ENCODE results near the gene AKTIP. TPM values are rescaled to one million over a fixed set of nuclear protein-coding genes. Genes with fewer than 3 reads are reported as not detected.

AKTIP gene
- total RNA-seq, 1 experiment from 2014 or later: 23.5 TPM

- TF ChIP-seq CTCF (IDR thresholded peaks at IDR 0.05 in 2 of 3, conservative IDR thresholded peaks at IDR 0.05 in 1 of 3; ENCODE audit: borderline replicate concordance in 1 of 3, insufficient read depth in 1 of 3, low read depth in 2 of 3, low read length in 2 of 3) (no peak), ATF3 (IDR thresholded peaks at IDR 0.05) (no peak), ELF1 (IDR thresholded peaks at IDR 0.05; ENCODE audit: borderline replicate concordance, low read depth) (no peak), RAD21 (IDR thresholded peaks at IDR 0.05; ENCODE audit: low read depth) (no peak), SIN3A (IDR thresholded peaks at IDR 0.05; ENCODE audit: low read depth) (no peak), ZNF274 (IDR thresholded peaks at IDR 0.05; ENCODE audit: low read depth, low read length) (no peak), EZH2phosphoT487 (IDR thresholded peaks at IDR 0.05; ENCODE audit: borderline replicate concordance) (no peak), EGR1 (IDR thresholded peaks at IDR 0.05; ENCODE audit: low read depth) (no peak)
These were observed 56.9 kb downstream of the AKTIP start (continued) for GRCh38 chr16:53446090-53446489.

- no peak overlapping the region for H3K4me2 ChIP-seq (ENCODE audit: low read length)
- H3K27ac ChIP-seq (ENCODE audit: low read depth, low read length): no peak overlapping the region
- no peaks in the 10 kb centered on the region for H3K4me1 ChIP-seq (ENCODE audit: control insufficient read depth in 1 of 2, insufficient read depth in 2 of 2, low read length in 2 of 2)
- no peak overlapping the region for H2AFZ ChIP-seq (ENCODE audit: low read depth, low read length, poor library complexity, severe bottlenecking)
- no peaks in the 10 kb centered on the region for H3K79me2 ChIP-seq (ENCODE audit: insufficient read depth, low read length)
- ATAC-seq (no peak), DNase-seq (ENCODE audit: low read depth, low spot score) (no peak)
- RAD21 ChIA-PET (ENCODE audit: low non-redundant PET in 1 of 2, low total read pairs in 2 of 2, uncharacterized antibody in 2 of 2, unreplicated experiment in 2 of 2): no interaction called here
- no peak for TF ChIP-seq TCF7L2 (IDR thresholded peaks at IDR 0.05; ENCODE audit: borderline replicate concordance, extremely low read depth, insufficient read depth, insufficient read length)
- no peak for TF ChIP-seq JUND (IDR thresholded peaks at IDR 0.05)
- no peak for TF ChIP-seq ATF3 (IDR thresholded peaks at IDR 0.05)
- no peak for TF ChIP-seq FOSL1 (IDR thresholded peaks at IDR 0.05; ENCODE audit: low read depth)
- no peak for TF ChIP-seq ZBTB33 (IDR thresholded peaks at IDR 0.05; ENCODE audit: extremely low read depth, insufficient replicate concordance, low read length)
- TF ChIP-seq POLR2A (IDR thresholded peaks at IDR 0.05; ENCODE audit: borderline replicate concordance, extremely low read depth, insufficient read depth, insufficient read length): no peak
- no peak for TF ChIP-seq SRF (IDR thresholded peaks at IDR 0.05; ENCODE audit: low read depth)
- TF ChIP-seq SP1 (IDR thresholded peaks at IDR 0.05; ENCODE audit: low read depth): no peak
- no peak for TF ChIP-seq ZNF274 (IDR thresholded peaks at IDR 0.05; ENCODE audit: low read depth, low read length)
- no peak for TF ChIP-seq CBX3 (IDR thresholded peaks at IDR 0.05; ENCODE audit: low read depth)
- TF ChIP-seq YY1 (IDR thresholded peaks at IDR 0.05; ENCODE audit: extremely low read depth, insufficient replicate concordance, low read depth, low read length): no peak
- no peaks in the 10 kb centered on the region for H3K9me3 ChIP-seq (ENCODE audit: control insufficient read depth in 1 of 2, insufficient read depth in 1 of 2, low read depth in 1 of 2, low read length in 2 of 2)
- H3K9ac ChIP-seq (ENCODE audit: low read length): no peak overlapping the region
- no peaks in the 10 kb centered on the region for H3K27me3 ChIP-seq (ENCODE audit: insufficient read depth, low read length)
- H4K20me1 ChIP-seq (ENCODE audit: insufficient read depth): no peaks in the 10 kb centered on the region; the same call in 1 of the 2 replicates
- no TSS peak for BruUV-seq (replicated peaks)
- no peaks in the 10 kb centered on the region for H3K9me2 ChIP-seq (ENCODE audit: insufficient read depth)
- intact Hi-C loops (cut with micrococcal nuclease): no loop called here
- H3K4me3 ChIP-seq (replicated peaks in 1 of 2; ENCODE audit: low read depth in 1 of 2, low read length in 2 of 2): no peak overlapping the region
- no peaks in the 10 kb centered on the region for H3K36me3 ChIP-seq (ENCODE audit: control insufficient read depth in 1 of 2, insufficient read depth in 2 of 2, low read length in 2 of 2)
- CTCF ChIA-PET: no interaction called here
- POLR2A ChIA-PET: interaction anchor here (1.1 kb wide), 1 partner anchor 25 kb away, joined by 3 read pairs; no protein-coding TSS in a partner anchor
These were observed 57.5 kb downstream of the AKTIP start for GRCh38 chr16:53445534-53445933.
